Mesodermal cell (in vitro differentiated cells): ENCODE results near the gene FOXK2.

ENCODE experiments used
- H3K27ac ChIP-seq: 2 replicates; pipeline ENCODE4 v1.7.0; 2013; ENCODE audit warnings: mild to moderate bottlenecking, low read depth, low read length, moderate library complexity; ENCODE audit not compliant: severe bottlenecking
- H3K36me3 ChIP-seq: 2 replicates; pipeline ENCODE4 v1.7.1; 2013; ENCODE audit warnings: mild to moderate bottlenecking, low read length, moderate library complexity; ENCODE audit not compliant: control insufficient read depth, insufficient read depth
- H3K4me1 ChIP-seq: one replicate; pipeline ENCODE4 v1.7.1; 2013; ENCODE audit warnings: mild to moderate bottlenecking, low read length; ENCODE audit not compliant: insufficient read depth, control insufficient read depth, poor library complexity, severe bottlenecking
- H3K4me3 ChIP-seq: 2 replicates; pipeline ENCODE4 v1.7.0; 2013; ENCODE audit warnings: low read length, control low read depth, mild to moderate bottlenecking; ENCODE audit not compliant: insufficient read depth, poor library complexity, severe bottlenecking; ENCODE audit errors: extremely low read depth
- H3K9me3 ChIP-seq: 2 replicates; pipeline ENCODE4 v1.7.1; 2013; ENCODE audit warnings: mild to moderate bottlenecking, low read length, moderate library complexity; ENCODE audit not compliant: control insufficient read depth
- WGBS, 2 experiments: methylation state at CpG; one replicate each; pipeline ENCODE4 v1.1.5; 2013; ENCODE audit warnings: missing lambda C conversion rate in 2 of 2; ENCODE audit not compliant: insufficient coverage in 2 of 2; 5-methylcytosine and 5-hydroxymethylcytosine counted together

FOXK2 gene

DNA sequence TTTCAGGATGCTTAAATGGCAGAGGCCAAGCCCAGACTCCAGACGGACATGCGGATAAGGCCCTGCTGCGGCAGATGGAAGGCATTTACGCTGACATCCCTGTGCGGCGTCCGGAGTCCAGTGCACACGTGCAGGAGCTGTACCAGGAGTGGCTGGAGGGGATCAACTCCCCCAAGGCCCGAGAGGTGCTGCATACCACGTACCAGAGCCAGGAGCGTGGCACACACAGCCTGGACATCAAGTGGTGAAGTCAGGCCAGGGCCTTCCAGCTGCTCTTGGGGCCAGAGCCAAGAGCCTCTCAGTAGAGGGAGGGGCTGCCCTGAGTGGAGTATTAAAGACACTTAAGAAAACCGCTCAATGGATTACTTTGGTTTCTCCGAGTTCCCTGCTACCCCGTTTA, 31.6 kb upstream of the FOXK2 start:
- Histone ChIP-seq H3K4me3 (no peak overlapping the region), H3K36me3 (peaks cover 60% of the 10 kb centered on the region), H3K9me3 (no peaks in the 10 kb centered on the region), H3K4me1 (no peaks in the 10 kb centered on the region), H3K27ac (no peak overlapping the region)
- 94 to 99% methylated on average over 12 to 13 of the region's 14 CpGs for WGBS, 2 experiments

DNA sequence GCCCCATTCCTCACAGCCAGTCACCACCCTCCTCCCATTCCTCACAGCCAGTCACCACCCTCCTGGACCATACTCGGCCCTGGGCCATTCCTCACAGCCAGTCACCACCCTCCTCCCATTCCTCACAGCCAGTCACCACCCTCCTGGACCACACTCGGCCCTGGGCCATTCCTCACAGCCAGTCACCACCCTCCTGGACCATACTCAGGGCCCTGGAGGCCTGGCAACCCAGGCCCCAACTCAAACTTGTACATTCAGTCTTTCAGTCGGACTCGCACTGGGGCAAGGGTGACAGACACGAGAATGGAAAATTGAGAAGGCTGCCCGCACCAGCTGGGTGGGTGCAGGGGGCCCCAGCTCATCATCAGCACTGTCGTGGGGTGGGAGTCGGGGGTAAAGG, 30.4 kb upstream of the FOXK2 start:
- Histone ChIP-seq H3K9me3 (no peaks in the 10 kb centered on the region), H3K4me1 (no peaks in the 10 kb centered on the region), H3K27ac (no peak overlapping the region), H3K36me3 (peaks cover 48% of the 10 kb centered on the region), H3K4me3 (no peak overlapping the region)
- 89 to 90% methylated on average over 8 of the region's 8 CpGs for WGBS, 2 experiments

DNA sequence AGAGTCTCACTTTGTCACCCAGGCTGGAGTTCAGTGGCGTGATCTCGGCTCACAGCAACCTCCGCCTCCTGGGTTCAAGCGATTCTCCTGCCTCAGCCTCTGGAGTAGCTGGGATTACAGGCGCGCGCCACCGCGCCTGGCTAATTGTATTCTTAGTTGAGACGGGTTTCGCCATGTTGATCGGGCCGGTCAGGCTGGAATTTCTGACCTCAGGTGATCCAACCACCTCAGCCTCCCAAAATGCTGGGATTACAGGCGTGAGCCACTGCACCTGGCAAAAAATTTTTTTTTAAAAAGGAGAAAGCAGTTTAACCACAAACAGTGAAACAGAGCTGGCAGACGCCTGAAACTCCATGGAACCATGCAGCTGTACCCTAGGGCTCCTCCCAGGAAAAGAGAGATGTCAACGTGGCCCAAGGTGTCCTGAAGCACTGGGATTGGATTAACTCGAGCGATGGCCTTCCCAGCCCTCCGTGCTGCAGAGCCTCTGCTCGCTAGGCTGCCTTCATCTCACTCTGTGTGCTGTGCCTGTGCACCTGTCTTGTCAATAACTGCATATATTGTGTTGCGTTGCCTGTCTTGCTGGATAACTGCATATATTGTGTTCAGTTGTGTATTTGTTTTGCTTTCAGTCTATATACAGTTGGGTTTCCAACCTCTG, 29.6 kb upstream of the FOXK2 start:
- no peaks in the 10 kb centered on the region for H3K9me3 ChIP-seq
- 89 to 92% methylated on average over 20 of the region's 21 CpGs for WGBS, 2 experiments
- H3K27ac ChIP-seq = no peak overlapping the region
- H3K4me3 ChIP-seq = no peak overlapping the region
- peaks cover 39% of the 10 kb centered on the region for H3K36me3 ChIP-seq
- H3K4me1 ChIP-seq = no peaks in the 10 kb centered on the region

DNA sequence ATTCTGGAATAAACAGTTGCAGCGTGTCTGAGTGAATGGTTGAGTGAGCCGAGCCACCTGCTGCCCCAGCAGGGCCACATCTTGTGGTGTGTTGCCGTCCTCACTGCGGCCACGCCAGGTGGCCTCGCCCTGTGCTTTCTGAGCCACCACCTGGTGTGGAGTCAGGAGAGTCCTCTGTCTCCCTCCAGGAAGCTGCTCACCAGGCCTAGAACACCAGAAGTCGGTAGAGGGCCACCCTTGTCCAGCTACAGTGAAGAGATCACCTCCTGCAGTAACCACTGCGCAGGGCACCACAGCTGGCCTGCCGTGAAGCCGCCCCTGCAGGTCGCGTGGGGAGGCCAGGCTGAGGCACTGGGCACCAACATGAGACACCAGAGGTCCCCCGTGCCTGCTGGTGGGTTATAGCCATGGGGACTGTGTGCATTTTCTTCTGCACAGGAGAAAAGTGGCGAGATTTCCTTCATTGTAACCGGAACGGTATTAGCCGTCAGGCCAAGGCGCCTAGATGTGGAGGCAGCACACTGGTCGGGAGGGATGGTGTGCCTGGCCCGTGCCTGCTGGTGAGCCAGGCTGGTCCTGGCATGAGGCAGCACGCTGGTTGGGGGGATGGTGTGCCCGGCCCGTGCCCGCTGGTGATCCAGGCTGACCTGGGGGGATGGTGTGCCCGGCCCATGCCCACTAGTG, 28.9 kb upstream of the FOXK2 start:
- no peak overlapping the region for H3K27ac ChIP-seq
- no peak overlapping the region for H3K4me3 ChIP-seq
- H3K9me3 ChIP-seq = no peaks in the 10 kb centered on the region
- no peaks in the 10 kb centered on the region for H3K4me1 ChIP-seq
- WGBS, 2 experiments = 94 to 95% methylated on average over 21 to 22 of the region's 25 CpGs
- H3K36me3 ChIP-seq = peaks cover 33% of the 10 kb centered on the region

DNA sequence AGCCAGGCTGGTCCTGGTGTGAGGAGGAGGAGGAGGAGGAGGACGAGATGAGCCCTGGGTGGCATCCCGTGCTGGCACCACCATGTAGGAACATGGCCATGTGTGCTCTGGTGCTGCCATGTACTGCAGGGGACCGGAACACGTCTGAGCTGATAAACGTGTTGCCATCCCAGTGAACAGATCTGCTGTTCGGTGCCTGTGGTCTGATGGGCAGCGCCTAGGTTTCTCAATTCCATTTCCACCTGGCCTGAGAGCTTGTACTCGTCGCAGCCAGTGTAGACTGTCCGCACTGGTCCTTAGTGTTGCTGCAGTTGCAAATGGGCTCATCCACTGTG, 28.4 kb upstream of the FOXK2 start:
- 91 to 94% methylated on average over 9 to 10 of the region's 10 CpGs for WGBS, 2 experiments
- Histone ChIP-seq H3K4me1 (no peaks in the 10 kb centered on the region), H3K27ac (no peak overlapping the region), H3K4me3 (no peak overlapping the region), H3K36me3 (peaks cover 28% of the 10 kb centered on the region), H3K9me3 (no peaks in the 10 kb centered on the region)

DNA sequence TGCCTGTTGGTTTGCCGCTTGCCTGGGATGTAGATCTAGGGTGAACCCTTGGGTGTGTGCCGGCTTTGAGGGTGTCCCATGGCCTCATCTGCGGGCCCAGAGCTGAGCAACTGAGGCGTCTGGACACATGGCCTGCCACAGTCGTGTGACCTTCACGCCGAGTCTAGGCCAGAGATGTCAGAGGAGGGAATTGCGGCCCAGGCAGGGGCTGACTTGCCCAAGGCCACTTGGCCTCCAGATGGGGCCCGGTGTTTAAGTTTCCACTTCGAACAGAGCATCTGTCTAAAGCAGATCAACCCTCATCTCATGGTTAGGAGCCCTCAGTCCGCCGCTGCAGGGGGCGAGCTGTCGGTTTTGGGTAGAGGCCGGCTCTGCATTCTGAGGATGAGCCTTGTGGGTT, 28.0 kb upstream of the FOXK2 start:
- WGBS, 2 experiments = 92 to 97% methylated on average over 13 to 15 of the region's 15 CpGs
- Histone ChIP-seq H3K4me3 (no peak overlapping the region), H3K4me1 (no peaks in the 10 kb centered on the region), H3K36me3 (peaks cover 24% of the 10 kb centered on the region), H3K27ac (no peak overlapping the region), H3K9me3 (no peaks in the 10 kb centered on the region)

DNA sequence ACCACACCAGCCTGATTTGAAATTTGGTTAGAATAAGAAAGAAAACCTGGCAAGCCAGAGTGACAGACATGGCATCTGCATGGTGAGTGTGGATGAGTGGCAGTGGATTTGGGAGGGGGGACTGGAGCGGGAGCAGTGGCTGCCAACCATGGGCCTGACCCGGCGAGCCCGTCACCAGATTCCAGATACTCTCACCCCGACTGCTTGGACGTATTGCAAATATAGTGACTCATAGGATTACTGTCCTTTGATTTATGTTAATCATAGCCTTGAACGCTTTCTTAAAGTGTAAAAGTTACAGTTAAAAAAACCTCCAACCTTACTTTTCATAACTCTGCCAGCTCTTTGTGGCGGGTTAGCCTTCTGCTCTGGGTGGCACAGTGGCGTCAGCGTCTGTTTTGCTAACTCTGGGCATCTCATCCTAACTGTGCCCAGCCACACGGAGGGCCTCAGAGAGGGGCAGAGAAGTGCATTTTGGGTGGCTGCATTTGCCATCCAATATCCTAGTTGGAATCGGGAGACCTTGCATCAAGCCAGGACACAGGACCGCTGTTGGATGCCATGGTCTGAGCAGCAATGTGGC, 26.8 kb upstream of the FOXK2 start:
- Histone ChIP-seq H3K27ac (no peak overlapping the region), H3K36me3 (peaks cover 15% of the 10 kb centered on the region), H3K4me3 (no peak overlapping the region), H3K9me3 (no peaks in the 10 kb centered on the region), H3K4me1 (no peaks in the 10 kb centered on the region)
- 92 to 97% methylated on average over 8 to 10 of the region's 13 CpGs for WGBS, 2 experiments

DNA sequence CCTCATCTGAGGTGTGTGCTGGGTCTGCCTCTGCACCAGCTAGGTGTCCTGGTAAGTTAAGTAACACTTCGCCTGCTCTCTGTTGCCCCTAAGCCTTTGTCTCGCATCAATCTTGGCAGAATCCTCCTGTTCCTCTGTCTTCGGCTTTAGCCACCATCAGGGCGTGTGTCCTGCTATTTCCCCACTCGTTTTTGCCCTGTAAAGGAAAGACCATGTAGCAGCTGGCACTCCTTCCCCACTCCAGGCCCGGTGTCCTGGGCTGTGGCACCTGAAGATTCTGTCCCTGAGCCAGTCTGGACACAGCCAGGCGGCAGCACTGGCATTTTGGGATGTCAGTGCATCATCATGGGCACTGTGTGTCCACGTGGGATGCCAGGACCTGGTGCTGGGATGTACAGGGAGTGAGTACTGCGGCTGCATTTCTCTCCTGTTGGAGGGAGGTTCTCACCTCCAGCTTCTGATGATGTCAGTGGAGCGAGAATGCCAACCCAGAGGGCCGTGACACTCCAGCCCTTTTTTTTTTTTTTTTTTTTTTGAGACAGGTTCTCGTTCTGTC, 26.2 kb upstream of the FOXK2 start:
- Histone ChIP-seq H3K4me1 (no peaks in the 10 kb centered on the region), H3K27ac (no peak overlapping the region), H3K4me3 (no peak overlapping the region), H3K36me3 (peaks cover 12% of the 10 kb centered on the region), H3K9me3 (no peaks in the 10 kb centered on the region)
- 89 to 92% methylated on average over 7 to 9 of the region's 12 CpGs for WGBS, 2 experiments

DNA sequence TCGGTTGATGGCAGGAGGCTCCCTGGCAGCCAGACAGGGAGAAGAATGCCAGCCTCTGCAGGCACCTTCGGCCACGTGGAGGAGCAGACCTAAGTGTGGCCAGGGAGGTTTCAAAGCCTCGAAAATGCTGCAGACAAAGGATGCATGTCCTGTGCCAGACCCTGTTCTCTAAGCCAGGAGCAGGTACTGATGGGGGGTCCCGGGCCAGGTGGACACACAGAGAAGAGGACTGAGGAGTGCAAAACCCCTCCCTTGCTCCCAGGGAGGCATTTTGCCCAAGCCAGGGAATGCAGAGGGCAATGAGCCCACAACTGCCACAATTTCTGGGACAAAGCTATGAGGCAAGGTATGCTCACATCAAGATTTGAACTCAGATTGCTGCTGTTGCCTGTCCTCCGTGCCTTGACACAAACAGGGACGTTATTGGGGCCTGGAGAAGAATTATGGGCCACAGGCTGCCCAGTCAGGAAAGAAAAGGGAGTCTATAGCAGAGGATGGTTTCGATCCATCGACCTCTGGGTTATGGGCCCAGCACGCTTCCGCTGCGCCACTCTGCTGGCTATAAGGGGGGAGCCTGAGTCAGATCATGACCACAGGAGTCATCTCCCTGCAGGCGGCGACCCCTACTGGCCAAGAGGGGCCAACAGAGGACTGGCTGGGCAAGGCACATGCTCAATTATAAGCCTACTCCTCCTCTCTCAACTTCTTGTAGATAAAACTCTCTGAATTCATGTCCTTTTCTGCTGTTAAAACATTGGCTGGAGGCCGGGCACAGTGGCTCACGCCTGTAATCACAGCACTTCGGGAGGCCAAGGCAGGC, 25.1 kb upstream of the FOXK2 start:
- 4 to 8% methylated on average over 14 to 16 of the region's 17 CpGs for WGBS, 2 experiments
- Histone ChIP-seq H3K9me3 (no peaks in the 10 kb centered on the region), H3K36me3 (peaks cover 2% of the 10 kb centered on the region), H3K27ac (peak overlapping the region; percentile 81), H3K4me1 (no peaks in the 10 kb centered on the region), H3K4me3 (no peak overlapping the region)

DNA sequence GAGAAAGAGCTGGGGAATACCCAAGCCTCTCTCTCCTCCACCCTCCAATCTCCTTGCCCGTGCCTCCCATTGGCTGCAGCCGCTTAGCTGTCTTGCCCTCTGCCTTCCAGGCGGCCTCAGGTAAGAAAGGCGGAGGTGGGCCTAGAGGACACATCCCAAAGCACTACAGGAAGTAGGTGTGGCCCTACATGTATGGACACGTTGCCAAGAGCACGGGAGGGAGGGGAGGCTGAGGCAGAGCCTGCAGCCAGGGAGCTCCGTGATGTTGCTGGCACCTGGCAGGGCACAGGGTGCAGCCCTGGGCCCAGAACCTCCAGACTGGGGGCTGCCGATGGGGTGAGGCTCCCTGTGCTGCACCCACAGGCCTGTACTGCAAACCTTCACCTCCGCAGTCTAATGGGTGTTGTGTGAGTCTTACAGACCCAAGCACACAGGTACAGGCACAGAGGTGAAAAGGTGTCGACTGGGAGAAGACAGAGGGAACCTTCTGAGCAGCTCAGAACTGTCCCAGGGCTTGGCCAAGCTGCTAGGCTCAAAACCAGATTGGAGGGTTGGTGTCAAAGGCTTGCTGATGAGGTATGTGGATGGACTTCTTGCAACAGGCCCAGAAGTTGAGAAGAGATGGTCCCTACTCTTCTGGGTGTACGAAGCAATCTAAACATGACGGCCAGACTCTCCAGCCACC, 23.5 kb upstream of the FOXK2 start:
- Histone ChIP-seq H3K27ac (no peak overlapping the region), H3K9me3 (no peaks in the 10 kb centered on the region), H3K4me1 (no peaks in the 10 kb centered on the region), H3K4me3 (no peak overlapping the region), H3K36me3 (no peaks in the 10 kb centered on the region)
- 83 to 85% methylated on average over 10 of the region's 12 CpGs for WGBS, 2 experiments
